Activated naive CD8-positive, alpha-beta T cell treated with anti-CD3 and anti-CD28 coated beads, Interleukin-2, amount 50 U/mL, for 24 hours (primary cell): Measurements from ENCODE around the gene KRTDAP.

Experiments
- ATAC-seq: fragments of 150-1000 bp; cut with Tn5 transposase; one replicate; pipeline ENCODE4 v1.10.0; 2021
- DNase-seq: peaks from one replicate; pipeline ENCODE4 v3.0.0; 2021
- H3K27ac Mint-ChIP-seq: one replicate; pipeline ENCODE4 v1.8.0; 2021; ENCODE audit warnings: mild to moderate bottlenecking, mixed read lengths
- H3K27me3 Mint-ChIP-seq: one replicate; pipeline ENCODE4 v1.8.0; 2021; ENCODE audit warnings: mixed read lengths
- H3K36me3 Mint-ChIP-seq: one replicate; pipeline ENCODE4 v1.8.0; 2021; ENCODE audit warnings: low read depth, mixed read lengths
- H3K4me1 Mint-ChIP-seq: one replicate; pipeline ENCODE4 v1.8.0; 2021; ENCODE audit warnings: mixed read lengths
- H3K4me3 Mint-ChIP-seq: one replicate; pipeline ENCODE4 v1.8.0; 2021; ENCODE audit warnings: mild to moderate bottlenecking, moderate library complexity, mixed read lengths
- H3K9me3 Mint-ChIP-seq: one replicate; pipeline ENCODE4 v1.8.0; 2021; ENCODE audit warnings: mixed read lengths

The KRTDAP gene

GRCh38 chr19:35438527-35438926 is 51.7 kb downstream of the KRTDAP start:
- Mint-ChIP-seq H3K4me3 (no peak overlapping the region), H3K9me3 (no peaks in the 10 kb centered on the region), H3K27me3 (peaks cover 9% of the 10 kb centered on the region), H3K27ac (no peak overlapping the region), H3K36me3 (no peaks in the 10 kb centered on the region), H3K4me1 (peaks cover 20% of the 10 kb centered on the region)
- ATAC-seq (no peak), DNase-seq (no peak)

GRCh38 chr19:35438096-35438495 is 52.2 kb downstream of the KRTDAP start:
- H3K27ac Mint-ChIP-seq: no peak overlapping the region

GRCh38 chr19:35437406-35437951 is 52.8 kb downstream of the KRTDAP start:
- Mint-ChIP-seq H3K4me1 (peaks cover 20% of the 10 kb centered on the region), H3K9me3 (no peaks in the 10 kb centered on the region), H3K36me3 (no peaks in the 10 kb centered on the region), H3K27ac (no peak overlapping the region), H3K4me3 (no peak overlapping the region), H3K27me3 (peaks cover 9% of the 10 kb centered on the region)
- DNase-seq: no peak
- ATAC-seq: no peak

More at GRCh38 chr19:35438096-35438495, 52.2 kb downstream of the KRTDAP start:
- Mint-ChIP-seq H3K36me3 (no peaks in the 10 kb centered on the region), H3K4me1 (peaks cover 20% of the 10 kb centered on the region), H3K9me3 (no peaks in the 10 kb centered on the region), H3K4me3 (no peak overlapping the region), H3K27me3 (peaks cover 9% of the 10 kb centered on the region)
- no peak for ATAC-seq
- no peak for DNase-seq
